Activated T-cell treated with anti-CD3 and anti-CD28 coated beads, Interleukin-2, amount 50 U/mL, for 24 hours (primary cell): ENCODE measurements around the gene PYGO2.
A peak's percentile ranks its signal among the peaks of the same experiment; 100 is the strongest.

ENCODE experiments used
- DNase-seq: peaks from one replicate; pipeline ENCODE4 v3.0.0-alpha.2; 2020
- H3K27ac Mint-ChIP-seq: 2 replicates; pipeline ENCODE4 v1.8.0; 2020; ENCODE audit warnings: mild to moderate bottlenecking, mixed read lengths
- H3K27me3 Mint-ChIP-seq: 2 replicates; pipeline ENCODE4 v1.8.0; 2020; ENCODE audit warnings: mixed read lengths
- H3K36me3 Mint-ChIP-seq: 2 replicates; pipeline ENCODE4 v1.8.0; 2020; ENCODE audit warnings: low read depth, mixed read lengths
- H3K4me1 Mint-ChIP-seq: 2 replicates; pipeline ENCODE4 v1.8.0; 2020; ENCODE audit warnings: low read depth, mixed read lengths
- H3K4me3 Mint-ChIP-seq: 2 replicates; pipeline ENCODE4 v1.8.0; 2020; ENCODE audit warnings: mild to moderate bottlenecking, moderate library complexity, mixed read lengths
- H3K9me3 Mint-ChIP-seq: 2 replicates; pipeline ENCODE4 v1.8.0; 2020; ENCODE audit warnings: mixed read lengths

Gene PYGO2

DNA sequence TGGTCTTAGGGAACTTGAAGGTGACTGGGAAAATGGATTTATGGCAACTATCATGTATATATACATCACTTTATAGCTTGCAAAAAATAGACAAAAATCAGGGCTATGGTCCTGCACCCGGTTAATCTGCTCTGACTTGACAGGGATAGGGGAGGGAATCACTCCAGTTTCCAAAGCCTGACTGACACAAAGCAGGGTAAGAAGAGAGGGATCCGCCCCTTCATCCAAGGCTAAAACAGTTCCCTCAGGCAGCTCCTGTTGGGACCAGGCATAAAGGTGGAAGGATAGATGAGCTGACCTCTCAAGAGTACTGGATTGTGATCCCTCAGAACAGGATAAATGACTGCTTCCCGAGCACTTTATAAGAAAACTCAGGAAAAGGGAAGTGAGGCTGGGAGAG lies 7.0 kb downstream of the PYGO2 start:
- Mint-ChIP-seq H3K27me3 (no peaks in the 10 kb centered on the region), H3K36me3 (peaks cover 29% of the 10 kb centered on the region), H3K27ac (peak overlapping the region; percentile 96), H3K4me1 (peaks cover 79% of the 10 kb centered on the region), H3K4me3 (peak overlapping the region; percentile 89), H3K9me3 (no peaks in the 10 kb centered on the region)
- DNase-seq: no peak

DNA sequence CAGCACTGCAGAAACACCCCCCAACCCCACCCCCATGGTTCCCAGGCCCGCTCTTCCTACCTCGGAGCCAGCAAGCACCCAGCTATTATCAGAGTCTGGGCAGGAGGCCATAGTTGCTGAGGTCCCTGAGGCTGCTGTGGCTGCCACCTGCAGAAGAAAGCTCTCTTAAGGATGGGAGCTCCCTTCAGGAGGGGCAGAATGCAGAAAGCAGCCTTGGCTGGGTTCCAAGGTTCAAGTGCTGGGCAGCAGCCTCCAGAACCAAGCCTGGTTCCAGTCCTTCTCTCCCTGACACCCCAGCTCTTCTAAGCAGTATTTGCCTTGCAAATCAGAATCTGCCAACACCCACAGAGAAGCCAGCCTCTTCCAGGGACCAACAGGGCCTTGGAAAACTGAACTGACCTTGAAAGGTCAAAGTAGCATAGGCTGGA lies 8.0 kb downstream of the PYGO2 start:
- Mint-ChIP-seq H3K27ac (peak overlapping the region; percentile 96), H3K4me1 (peaks cover 83% of the 10 kb centered on the region), H3K36me3 (peaks cover 24% of the 10 kb centered on the region), H3K4me3 (peak overlapping the region; percentile 13), H3K27me3 (no peaks in the 10 kb centered on the region), H3K9me3 (no peaks in the 10 kb centered on the region)
- DNase-seq: no peak

DNA sequence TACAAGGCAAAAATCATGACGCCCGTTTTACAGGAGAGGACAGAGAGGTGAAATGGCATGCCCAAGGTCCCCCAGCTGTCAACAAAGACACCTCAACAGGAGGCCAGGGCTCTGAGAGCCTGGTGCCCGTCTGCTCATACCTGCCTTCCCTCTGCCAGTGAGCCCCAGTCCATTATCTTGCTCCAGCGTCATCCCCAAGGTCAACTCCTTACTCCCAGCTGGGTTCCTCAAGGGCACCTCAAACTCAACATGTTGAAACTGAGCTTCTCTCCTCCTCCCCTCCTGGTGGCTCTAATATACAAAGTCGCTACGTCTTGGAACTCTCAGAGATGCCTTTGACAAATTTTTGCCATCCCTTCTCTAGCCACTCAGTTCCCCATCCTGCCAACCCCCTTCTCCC lies 8.9 kb downstream of the PYGO2 start:
- Mint-ChIP-seq H3K27ac (peak overlapping the region; percentile 96), H3K4me1 (peaks cover 79% of the 10 kb centered on the region), H3K4me3 (peak overlapping the region; percentile 76), H3K27me3 (no peaks in the 10 kb centered on the region), H3K36me3 (peaks cover 19% of the 10 kb centered on the region), H3K9me3 (no peaks in the 10 kb centered on the region)
- no peak for DNase-seq

DNA sequence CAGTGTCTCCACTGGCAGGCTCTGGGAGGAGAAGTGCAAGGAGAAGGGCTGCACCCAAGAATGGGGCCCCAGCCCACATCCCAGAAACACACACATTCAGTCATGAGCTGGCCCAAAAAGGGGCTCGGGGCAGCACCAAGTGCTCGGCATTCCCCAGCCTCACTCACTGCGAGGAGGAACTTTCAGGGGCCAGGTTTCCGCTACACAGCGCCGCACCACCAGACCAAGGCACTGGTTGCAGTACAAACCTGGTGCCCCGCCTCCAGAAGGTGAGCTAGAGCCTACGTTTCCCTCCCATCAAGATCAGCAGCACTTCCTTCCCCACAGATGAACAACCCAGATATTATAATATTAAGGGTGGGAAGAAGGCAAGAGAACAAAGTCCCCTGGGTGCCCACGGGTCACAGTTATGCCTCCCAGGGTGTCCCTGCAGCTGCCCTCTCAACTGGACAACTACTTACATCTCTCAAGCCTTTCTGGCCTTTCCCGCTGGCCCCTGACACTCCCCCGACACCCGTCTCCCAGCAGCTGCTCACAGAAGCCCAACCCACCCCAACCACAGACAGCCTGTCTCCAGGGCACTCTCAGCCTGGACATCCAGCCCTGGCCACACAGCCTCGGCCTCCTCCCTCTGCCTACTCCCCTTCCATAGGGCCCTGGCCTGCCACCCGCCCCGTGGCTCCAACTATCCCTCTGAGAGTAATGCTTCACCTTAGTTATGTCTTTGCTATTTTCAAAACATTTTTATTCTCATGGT lies 9.5 kb downstream of the PYGO2 start:
- Mint-ChIP-seq H3K4me3 (peak overlapping the region; percentile 76), H3K27me3 (no peaks in the 10 kb centered on the region), H3K27ac (peak overlapping the region; percentile 96), H3K36me3 (peaks cover 18% of the 10 kb centered on the region), H3K9me3 (no peaks in the 10 kb centered on the region), H3K4me1 (peaks cover 73% of the 10 kb centered on the region)
- DNase-seq: peak; percentile 74

DNA sequence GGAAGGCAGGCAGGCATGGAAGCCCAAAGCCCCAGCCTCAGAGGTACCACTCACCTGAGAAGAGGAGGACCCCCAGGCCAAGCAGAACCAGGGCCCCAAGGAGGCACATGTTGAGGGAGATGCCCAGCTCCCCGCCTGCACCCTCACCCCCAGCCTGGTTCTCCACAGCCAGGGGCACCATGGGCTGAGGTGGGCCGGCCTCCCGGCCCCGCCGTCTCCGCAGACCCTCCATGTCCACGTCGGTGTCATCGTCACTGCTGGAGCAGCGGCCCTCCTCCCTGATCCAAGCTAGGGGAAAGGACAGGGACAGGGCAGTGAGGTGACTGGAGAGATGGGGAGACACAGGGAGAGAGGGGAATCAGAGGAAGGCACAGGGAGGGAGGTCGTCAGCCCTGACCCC lies 13.5 kb downstream of the PYGO2 start:
- H3K4me1 Mint-ChIP-seq: peaks cover 45% of the 10 kb centered on the region
- no peak overlapping the region for H3K4me3 Mint-ChIP-seq
- no peaks in the 10 kb centered on the region for H3K9me3 Mint-ChIP-seq
- H3K27ac Mint-ChIP-seq: peak overlapping the region; percentile 86
- peaks cover 36% of the 10 kb centered on the region for H3K36me3 Mint-ChIP-seq
- H3K27me3 Mint-ChIP-seq: no peaks in the 10 kb centered on the region
- DNase-seq: no peak

DNA sequence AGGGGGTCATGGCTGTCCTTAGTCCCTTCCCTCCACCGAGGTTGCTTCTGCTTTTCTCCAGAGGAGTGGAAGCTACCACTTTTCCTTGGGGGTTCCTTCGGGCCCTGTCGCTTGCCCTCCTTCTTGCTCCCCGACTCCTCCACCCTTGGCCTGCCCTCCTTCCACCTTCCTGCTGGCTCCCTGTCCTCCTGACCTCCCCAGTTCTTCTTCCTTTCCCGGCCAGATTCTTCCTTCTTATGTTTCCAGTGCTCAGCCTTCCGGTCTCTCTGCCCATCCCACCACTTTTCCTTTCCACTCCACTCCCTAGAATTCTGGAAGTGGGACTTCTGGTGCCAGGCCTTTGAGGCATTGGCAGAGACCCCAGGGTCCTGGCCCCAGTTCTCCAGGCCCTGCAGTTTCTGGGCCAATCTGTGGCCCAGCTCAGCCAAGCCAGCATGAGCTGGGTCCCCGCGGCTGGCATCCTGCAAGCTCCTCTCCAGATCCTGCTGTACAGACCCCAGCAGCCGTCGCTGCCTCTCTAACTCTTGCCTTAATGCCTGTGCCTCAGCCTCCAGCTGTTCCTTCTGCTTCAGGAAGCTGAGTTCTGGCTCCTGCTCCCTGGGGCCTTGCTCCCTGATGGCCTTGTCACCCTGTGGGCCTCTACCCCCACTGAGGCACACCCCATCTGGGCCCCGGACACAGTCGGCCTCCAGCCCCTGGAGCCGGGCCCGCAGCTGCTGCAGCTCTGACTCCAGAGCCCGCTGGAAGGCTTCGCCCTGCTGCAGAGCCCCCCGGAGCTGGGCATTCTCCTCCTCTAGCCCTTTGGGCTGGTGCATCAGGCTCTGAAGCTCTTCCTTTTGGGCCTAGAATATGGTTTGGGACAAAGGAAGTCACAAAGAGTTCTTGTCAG lies 15.4 kb downstream of the PYGO2 start:
- no peak overlapping the region for H3K4me3 Mint-ChIP-seq
- no peak for DNase-seq
- peaks cover 36% of the 10 kb centered on the region for H3K36me3 Mint-ChIP-seq
- peaks cover 45% of the 10 kb centered on the region for H3K4me1 Mint-ChIP-seq
- peak overlapping the region; percentile 71 for H3K27ac Mint-ChIP-seq
- no peaks in the 10 kb centered on the region for H3K27me3 Mint-ChIP-seq
- no peaks in the 10 kb centered on the region for H3K9me3 Mint-ChIP-seq

DNA sequence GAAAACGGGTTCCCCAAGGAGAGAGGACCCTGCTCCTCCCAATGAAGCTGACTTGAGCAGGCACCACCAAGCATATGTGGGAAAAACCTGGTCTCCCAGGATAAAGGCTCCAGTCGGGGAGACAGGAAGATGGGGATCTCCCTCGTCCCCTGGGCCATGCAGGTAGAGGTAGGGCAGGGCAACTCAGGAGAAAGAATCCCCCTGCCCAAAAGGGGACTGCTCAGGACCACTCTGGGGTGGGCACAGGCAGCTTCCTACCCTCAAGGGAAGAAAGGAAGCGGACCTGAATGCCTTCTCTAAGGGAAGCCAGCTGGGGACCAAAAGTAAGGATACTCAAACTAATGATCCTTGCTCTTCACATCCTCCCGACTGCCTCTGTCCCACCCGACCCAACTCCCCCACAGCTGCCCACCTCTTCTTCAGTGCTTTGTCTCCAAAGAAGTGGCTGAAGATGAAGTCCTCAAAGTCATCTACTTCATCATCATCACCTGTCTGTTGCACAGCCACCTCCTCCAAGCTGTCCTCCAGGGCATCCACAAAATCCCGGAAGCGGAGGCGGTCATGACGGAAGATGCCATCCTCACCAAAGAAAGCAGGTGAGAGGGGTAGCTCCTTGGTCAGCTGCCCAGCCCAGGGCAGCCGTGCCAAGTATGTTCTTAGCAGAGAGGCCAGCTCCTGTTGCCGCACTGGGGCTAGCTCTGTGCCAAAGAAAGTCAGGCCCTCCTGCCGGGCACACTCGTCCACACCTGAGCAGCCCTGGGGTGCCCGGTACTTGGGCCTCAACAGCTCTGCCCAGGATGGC lies 16.2 kb downstream of the PYGO2 start:
- Mint-ChIP-seq H3K27ac (peak overlapping the region; percentile 12), H3K4me3 (no peak overlapping the region), H3K9me3 (no peaks in the 10 kb centered on the region), H3K36me3 (peaks cover 31% of the 10 kb centered on the region), H3K27me3 (no peaks in the 10 kb centered on the region), H3K4me1 (peaks cover 45% of the 10 kb centered on the region)
- DNase-seq: no peak

DNA sequence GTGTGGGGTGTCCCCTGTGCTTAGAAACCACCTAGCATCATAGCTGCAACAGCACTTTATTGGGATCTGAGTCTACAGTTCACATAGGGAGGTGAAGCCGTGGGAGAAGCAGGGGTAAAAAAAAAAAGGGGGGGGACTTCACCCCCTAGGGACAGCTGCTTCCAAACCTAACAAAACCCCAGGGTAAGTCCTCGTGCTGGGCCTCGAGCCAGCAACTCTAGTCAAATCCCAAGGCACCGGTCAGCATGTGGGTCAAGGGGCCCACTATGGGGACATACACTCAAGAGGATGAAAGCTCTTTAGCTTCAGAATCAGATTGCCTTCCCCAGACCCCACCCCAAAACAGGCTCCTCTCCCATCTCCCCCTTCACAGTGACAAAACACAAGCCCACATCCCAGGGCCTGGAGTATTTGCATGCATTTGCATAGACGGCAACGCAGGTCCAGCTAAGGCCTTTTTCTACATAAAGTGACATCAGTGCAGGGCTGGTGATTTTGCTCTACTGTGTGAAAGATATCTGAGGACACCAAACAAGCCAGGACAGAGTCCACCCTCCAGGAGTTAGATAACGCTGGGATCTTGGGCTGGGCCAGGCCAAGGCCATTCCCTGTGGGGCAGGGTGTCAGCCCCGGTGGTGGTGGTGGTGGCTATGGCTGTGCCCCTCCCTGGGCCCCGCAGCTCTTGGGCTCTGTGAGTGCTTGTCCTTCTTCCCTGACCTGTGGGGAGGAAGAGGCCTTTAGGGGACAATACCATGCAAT lies 17.0 kb downstream of the PYGO2 start:
- no peaks in the 10 kb centered on the region for H3K9me3 Mint-ChIP-seq
- DNase-seq: no peak
- no peaks in the 10 kb centered on the region for H3K27me3 Mint-ChIP-seq
- no peak overlapping the region for H3K4me3 Mint-ChIP-seq
- peaks cover 49% of the 10 kb centered on the region for H3K4me1 Mint-ChIP-seq
- H3K27ac Mint-ChIP-seq: peak overlapping the region; percentile 91
- H3K36me3 Mint-ChIP-seq: peaks cover 31% of the 10 kb centered on the region

DNA sequence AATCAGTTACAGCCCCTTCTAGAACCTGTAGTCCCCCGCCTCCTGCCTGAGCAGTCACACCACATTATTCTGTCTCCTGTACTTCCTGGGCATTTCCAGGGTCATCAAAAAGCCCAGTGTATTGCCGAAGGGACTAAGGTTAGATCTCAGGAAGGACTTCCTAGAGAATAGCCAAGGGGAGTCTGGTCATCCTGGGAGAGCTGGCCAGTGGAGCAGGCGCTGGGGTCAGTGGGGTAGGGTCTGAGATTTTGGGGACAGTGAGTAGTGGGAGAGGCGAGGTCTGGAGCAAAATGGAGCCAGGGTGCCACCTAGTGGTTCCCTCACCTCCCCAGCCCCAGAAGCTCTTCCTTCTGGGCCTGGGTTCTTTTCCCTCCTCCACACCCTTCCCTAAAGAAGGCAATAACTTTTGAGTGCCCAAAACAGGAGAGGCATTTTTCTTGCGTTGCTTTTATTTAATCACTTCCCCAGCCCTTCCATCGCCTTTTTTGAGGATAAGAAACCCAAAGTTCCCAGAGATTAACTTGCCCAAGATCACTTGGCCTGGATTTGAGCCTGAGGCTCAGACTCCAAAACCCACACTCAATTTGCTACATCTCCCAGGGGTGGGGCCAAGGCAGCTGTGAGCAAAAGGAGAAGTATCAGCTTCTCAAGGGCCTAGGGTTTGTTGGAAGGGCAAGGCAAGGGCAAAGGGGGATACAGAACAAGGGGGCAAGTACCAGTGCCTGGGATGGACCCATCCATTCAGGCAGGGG lies 17.8 kb downstream of the PYGO2 start:
- H3K4me1 Mint-ChIP-seq: peaks cover 52% of the 10 kb centered on the region
- peaks cover 31% of the 10 kb centered on the region for H3K36me3 Mint-ChIP-seq
- no peaks in the 10 kb centered on the region for H3K27me3 Mint-ChIP-seq
- H3K27ac Mint-ChIP-seq: peak overlapping the region; percentile 91
- no peaks in the 10 kb centered on the region for H3K9me3 Mint-ChIP-seq
- peak overlapping the region; percentile 1 for H3K4me3 Mint-ChIP-seq
- peak; percentile 68 for DNase-seq

DNA sequence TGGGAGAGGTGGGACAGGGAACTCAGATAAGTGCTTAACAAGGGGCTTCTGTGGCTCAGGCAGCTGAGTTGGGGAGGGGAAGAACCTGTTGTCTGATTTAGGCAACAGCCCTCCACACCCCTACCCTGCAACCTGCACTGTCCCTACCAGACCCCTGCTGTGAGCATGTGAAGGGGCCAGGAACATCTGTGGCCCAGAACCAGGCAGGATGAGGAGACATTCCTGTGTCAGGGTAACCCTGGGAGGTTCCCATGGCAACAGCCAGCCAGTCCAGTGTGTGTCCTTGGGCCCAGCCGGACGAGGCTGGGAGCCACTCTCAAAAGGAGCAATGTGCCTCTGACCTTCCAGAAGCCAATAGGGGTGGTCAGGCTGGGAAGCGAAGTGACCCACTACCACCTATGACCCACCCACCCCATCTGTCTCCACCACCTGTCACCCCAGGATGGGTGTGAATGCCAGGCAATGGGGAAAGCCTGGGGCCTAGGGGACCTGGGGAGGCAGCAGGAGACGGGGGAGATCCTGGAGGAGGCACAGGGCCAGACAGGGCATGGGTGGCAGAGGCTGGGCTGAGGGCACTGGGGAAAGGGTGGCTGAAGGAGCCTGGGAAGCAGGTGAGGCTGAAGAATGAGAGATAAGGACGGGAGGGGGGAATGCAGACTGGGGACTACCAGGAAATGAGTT lies 20.1 kb downstream of the PYGO2 start:
- H3K27ac Mint-ChIP-seq: peak overlapping the region; percentile 91
- H3K4me1 Mint-ChIP-seq: peaks cover 64% of the 10 kb centered on the region
- no peaks in the 10 kb centered on the region for H3K9me3 Mint-ChIP-seq
- H3K36me3 Mint-ChIP-seq: peaks cover 18% of the 10 kb centered on the region
- no peaks in the 10 kb centered on the region for H3K27me3 Mint-ChIP-seq
- DNase-seq: no peak
- H3K4me3 Mint-ChIP-seq: no peak overlapping the region

DNA sequence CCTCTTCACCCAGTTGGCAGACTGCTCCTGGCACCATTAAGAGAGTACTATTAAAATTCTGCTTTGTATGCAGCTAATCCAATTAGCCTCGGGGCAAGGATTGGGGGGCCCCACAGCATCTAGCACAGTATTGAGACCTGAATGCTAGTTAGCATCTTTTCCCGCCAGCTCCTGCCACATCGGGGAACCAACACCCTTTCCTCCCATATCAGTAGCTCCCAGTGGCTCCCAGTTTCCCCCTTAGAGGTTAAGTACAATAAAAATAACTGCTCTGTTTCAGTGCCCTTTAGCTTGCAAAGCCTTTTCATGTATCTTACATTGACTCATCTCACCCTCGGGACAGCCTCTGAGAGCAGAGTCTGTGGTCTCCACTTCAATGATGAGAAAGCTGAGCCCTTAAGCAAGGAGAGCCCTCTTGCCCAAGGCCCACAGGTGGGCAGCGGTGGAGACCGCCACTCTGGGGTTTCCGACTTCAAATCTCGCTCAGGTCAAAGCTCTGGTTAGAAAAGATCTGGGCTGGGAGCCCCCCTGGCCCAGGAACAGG lies 20.9 kb downstream of the PYGO2 start:
- Mint-ChIP-seq H3K27me3 (no peaks in the 10 kb centered on the region), H3K36me3 (peaks cover 14% of the 10 kb centered on the region), H3K9me3 (no peaks in the 10 kb centered on the region), H3K4me1 (peaks cover 68% of the 10 kb centered on the region), H3K27ac (peak overlapping the region; percentile 91), H3K4me3 (no peak overlapping the region)
- no peak for DNase-seq

DNA sequence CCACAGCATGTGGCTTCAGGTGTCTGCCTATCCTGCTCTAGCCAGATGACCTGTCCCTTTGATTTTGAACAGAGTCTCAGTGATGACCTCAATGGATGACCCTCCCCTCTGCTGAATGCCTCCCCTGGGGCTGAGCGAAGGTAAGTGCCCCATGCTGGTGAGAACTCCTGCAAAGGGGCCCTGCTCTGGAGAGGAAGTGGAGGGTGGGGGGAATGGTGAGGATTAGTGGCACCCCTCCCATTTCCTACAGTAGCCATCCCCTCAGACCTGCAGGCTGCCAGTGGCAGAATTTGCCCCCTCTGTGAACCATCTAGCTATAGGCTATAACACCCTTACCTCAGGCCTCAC lies 21.4 kb downstream of the PYGO2 start:
- no peak for DNase-seq
- H3K9me3 Mint-ChIP-seq: no peaks in the 10 kb centered on the region
- no peak overlapping the region for H3K4me3 Mint-ChIP-seq
- peaks cover 74% of the 10 kb centered on the region for H3K4me1 Mint-ChIP-seq
- H3K36me3 Mint-ChIP-seq: peaks cover 11% of the 10 kb centered on the region
- H3K27me3 Mint-ChIP-seq: no peaks in the 10 kb centered on the region
- H3K27ac Mint-ChIP-seq: peak overlapping the region; percentile 91
